Putamen (tissue), 1 donor: ENCODE results near the gene MYO9B.

Experiments used
- DNase-seq: peaks from one replicate; pipeline ENCODE4 v3.0.0-alpha.2; 2016; ENCODE audit warnings: low spot score

Gene MYO9B

DNA sequence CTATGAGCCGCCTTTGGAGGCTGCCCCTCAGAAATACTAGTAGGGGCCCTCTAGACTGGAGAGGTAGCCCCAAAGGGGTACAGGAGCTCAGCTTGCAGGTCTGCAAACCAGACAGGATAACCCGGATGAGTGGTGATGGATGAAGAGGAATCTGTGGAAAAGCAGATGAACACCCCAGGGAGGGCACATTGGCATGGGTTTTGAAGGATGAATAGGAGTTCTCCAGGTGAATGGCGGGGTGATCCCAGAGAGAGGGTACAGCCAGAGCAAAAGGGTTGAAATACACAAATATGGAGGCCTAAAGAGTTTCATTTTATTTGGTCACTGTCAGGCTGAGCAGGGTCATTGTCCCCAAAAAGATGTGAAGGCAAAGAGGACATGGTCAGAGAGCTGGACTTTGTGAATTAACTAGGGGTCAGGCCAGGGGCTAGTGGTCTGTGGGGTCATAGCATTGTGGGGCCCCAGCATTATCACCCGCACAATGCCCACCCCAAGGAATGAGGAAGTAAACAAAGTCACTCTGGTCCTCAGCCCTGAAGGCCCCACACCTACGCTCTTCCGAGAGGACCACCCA lies 165.3 kb downstream of the MYO9B start:
- no peak for DNase-seq

DNA sequence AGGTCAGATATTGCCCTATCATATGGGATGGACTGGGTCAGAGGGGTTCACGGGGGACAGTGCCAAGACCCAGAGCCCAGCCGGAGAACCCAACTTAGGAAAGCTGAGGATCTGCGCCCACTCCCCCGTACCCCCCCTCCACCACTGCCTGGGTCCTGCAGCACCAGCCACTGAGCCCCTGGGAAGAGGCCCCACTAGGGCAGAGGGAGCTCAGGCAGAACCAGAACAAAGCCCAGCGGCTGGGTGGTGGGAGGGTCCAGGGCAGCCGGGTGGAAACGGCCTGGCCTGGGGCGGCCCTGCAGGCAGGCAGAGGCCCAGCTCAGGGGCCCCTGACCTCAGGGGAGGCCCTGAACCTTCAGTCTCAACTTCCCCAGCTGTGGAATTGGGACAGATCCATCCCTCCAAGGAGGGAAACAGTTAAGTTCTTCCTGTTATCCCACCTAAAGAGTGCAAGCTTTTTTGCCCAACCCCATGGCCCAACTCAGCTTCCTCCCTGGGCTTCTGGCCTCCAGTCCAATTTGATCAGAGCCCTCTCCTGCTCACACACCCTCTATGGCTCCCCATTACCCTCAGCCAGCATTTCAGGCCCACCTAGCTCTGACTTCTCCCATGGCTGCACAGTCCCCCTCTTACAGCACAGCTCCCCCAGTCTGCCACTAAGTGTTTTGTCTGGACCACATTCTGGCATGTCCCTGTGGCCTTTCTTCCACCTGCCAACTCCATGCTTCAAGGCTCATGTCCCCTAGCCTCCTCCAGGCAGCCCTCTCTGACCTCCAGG lies 167.0 kb downstream of the MYO9B start:
- DNase-seq = no peak

DNA sequence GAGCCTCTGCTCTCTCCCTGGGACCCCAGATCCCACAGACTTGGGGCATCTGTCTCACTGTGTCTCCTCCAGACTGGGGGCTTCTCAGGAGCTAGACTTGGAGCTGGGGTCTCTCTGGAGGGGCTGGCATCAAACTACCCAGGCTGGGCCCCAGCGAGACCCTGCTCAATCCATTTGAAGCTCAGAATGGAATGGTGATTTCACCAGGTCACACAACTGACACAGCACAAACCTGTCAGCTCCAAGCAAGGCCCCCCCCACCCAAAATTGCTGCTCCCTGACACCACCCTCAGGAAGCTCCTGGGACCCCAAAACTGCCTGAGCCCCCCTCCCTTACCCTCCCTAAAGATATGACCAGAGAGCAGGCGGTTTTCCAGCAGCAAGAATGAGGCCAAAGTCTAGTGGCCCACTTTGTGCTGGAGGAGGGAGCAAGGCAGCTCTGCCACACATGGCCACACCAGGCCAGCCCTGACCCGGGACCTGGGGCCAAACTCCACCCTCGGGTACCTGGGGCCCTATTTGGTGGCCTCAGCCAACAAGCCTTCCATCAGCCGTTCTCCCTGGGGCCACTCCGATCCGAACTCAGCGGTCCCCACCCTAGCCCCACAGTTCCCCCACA lies 167.7 kb downstream of the MYO9B start:
- no peak for DNase-seq

DNA sequence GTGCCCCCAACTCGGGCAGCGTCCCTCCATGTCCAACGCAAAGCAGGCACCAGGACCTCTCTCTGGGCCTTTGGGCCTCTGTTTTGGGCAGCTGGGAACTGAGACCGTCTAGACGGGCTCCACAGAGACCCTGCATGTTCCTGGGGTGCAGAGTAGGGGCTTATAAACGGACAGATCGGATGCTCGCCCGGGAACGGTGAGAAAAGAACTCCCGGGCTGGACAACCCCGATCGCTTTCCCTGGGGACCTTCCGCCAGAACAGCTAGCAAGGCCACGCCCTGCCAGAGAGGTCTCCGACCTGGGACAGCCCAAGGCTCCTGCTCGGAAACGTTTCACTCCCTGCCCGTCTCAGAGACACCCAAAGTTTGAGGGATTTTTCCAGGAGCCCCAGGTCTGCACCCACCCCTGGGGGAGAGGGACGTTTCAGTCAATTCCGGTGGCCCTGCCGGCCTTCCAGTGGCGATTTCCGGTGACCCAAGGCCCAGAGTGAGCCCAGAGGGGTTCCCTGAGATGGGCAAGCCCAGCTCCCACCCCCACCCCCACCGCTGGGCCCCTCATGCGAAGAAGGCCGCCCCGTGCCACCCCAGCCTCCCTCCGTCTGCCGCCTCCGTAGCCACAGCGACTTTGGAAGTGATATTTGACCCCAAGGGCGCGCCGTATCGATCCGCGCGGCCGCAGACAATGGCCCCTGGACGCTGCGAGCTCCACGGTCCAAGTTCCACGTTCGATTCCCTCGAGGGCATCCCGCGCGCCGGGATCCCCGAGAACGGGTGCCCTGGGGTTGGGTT lies 168.4 kb downstream of the MYO9B start:
- DNase-seq = no peak

DNA sequence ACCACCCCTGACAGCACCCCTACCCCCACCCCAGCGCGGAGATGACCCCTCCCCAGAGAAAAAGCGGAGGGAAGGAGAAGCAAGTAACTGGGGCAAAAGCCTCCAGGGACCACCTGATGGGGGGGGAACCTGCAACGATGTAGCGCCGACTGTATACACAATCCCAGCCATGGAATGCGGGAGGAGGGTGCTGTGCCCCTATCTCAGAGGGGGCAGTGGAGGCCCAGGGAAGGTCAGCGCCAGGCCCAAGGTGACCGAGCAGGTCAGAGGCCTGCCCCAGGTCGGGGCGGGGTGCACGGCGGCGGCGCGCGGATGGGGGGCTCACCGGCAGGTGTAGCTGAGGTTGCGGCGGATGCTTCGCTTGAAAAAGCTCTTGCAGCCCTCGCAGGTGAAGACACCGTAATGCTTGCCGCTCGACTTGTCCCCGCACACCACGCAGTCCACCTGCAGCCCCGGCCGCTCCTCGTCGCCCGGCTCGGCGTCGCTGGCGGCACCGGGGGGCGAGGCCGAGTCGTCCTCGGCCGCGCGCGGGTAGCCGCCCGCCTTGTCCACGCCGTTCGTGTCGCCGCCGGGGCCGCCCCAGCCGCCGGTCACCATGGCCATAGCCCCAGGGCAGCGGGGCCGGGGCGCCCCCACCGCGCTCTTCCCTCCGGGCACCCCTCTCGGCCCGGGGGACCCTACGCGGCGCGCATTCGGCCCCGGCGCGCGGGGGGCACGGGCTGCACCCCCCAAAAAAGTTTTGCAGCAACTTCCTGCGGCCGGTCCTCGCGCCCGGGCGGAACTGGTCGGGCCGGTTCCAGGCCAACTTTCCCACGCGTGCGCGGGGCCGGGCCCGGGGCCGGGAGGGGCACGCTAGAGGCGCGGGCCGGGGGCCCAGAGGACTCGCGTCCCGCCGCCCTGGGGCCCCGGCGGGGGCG lies 169.3 kb downstream of the MYO9B start:
- no peak for DNase-seq

DNA sequence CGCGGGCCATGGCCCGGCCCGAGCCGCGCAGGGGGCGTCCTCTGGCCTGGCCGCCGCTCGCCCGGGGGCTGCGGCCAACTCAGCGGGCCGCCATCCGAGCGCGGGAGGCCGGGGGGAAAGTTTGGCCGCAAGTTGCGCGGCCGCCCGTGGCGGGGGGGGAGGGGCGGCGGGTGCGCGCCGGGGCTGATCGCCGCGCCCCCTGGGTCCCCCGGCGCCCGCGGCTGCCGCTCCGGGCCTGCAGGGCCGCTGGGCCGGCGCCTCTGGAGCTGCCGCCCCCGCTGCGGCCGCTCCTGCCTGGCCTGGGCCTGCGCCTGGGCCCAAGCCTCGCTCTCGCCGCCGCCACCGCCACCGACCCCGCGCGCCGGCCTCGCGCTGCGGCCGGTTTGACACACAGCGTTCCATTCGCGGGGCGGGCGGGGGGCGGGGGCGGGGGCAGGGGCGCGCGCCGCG lies 170.0 kb downstream of the MYO9B start, which contains the start of gene NR2F6:
TSS of gene NR2F6 (minus strand) at position 385 of the 450 bp plus-strand sequence. CDS start 699 bp downstream, outside the sequence.
- DNase-seq = no peak

DNA sequence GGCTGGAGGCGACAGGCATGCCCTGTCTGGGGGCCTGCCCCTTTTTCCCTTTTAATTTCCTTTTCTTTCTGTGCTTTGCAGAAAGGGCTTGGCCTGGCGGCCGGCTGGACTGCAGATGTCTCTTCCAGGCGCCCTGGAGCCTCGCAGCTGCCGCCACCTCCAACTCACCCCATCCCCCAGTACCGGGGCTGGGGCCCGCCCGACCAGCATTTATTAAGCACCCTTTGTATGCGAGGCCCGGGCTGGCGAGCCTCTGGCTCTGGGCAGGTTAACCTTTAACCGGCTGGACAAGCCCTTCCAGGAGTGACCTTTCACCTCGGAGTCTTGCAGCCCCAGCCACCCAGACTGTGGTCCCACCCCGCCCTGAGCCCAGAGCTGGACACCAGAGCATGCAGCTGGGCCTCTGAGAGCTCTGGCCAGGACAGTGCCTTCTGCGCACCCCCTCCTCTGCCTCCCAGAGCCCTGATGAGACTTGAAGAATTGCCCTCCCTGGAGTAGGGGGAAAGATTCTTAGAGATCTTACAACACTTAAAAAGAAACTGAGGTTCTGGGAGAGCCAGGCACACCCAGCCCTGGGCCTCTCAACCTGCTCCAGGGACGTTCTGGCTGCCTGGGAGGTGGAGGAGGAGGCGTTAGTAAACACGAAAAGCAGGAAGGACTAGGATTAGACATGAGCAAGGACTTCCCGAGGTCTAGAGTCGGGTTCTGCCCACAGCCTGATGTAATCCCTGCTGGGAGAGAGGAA lies 171.3 kb downstream of the MYO9B start:
- no peak for DNase-seq

DNA sequence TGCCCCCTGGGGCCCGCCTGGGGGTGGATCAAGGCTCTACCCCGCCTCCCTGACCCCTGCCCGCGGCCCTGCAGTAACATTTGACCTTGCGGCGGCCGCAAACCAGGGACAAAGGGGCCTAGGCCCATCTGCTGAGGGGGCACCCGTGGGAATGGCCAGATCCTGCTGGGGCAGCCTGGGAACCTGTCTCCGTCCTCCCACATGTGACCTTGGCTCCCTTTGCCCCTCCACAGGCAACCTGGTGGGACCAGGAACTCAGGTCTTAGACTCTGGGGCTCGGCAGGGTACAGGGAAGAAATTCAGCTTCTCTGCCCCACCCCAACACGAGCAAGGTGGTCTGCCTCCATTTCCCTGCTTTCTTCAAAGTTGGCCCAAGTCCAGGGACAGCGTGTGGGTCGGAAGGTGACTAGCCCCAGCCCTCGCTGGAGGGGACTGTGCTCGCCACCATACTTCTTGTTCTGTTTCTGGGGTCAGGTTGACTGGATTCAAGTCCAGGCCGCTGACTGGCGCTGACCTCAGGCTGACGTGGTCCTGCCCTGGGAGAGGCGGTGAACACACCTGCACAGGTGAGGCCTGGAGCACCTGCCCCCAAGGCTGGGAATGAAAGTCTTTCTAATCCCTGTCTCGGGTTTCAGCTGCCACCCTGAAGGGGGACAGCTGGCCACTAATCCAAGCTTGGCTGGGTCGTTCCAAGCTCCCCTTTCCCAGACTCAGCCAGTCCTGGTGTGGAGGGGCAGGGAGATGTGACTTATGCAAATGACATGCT lies 172.6 kb downstream of the MYO9B start:
- DNase-seq = no peak

DNA sequence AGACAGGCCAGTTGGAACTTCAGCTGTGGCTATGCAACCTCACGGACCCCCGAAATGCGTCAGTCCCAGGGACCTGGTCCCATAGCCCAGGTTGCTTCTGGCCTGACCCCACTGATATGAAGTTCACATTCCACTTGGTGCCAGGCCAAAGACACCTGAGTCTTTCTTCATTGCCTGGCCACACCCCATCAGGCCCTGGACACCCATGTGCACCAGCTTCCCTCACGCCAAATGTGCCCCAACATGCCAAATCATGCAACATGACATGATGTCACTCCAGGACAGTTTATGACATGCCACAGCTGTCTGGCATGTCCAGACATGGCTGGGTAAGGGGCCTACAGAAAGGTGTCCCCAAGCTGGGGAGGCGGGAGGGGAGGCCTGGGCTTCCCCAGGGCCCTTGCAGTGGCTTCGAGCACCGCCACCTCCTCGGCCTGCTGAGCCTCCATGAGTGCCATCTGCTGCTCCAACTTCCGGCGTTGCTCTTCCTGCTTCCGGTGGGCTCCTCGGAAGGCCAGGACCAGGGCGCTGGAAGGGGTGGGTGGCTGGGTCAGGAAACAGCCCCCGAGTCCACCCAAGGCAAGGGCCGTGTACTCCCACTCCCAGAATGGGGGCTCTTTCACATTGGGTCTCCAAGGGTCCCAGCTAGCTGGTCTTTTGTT lies 174.4 kb downstream of the MYO9B start:
- no peak for DNase-seq

DNA sequence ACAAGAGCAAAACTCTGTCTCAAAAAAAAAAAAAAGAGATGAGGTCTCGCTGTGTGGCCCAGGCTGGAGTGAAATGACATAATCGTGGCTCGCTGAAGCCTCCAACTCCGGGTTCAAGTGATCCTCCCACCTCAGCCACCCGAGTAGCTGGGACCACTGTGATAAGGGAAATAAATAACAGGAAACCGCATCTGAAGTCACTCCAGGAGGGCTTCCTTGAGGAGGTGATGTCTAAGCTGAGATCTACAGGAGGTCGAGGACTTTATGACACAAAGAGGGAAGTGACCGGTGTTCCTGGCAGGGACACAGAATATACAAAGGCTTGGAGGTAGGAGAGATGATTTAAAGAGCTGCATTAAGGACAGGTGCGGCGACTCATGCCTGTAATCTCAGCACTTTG lies 179.1 kb downstream of the MYO9B start:
- DNase-seq = no peak

DNA sequence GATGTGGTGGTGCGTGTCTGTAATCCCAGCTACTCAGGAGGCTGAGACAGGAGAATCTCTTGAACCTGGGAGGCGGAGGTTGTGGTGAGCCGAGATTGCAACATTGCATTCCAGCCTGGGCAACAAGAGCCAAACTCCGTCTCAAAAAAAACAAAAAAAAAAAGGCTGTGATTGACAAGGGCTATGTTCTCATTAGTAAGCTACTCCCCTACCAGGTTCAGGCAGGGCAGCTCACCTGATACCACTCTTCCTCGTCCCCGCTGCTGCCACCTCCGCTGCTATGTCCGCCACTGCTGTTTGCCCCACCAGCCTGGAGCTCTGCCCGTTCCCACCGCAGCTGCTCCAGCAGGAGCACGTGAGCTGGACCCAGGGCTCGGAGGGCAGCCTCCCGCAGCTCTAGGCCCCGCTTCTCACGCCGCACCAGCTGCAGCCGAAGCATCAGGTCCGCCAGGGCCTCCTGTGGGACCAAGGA lies 179.6 kb downstream of the MYO9B start:
- no peak for DNase-seq

DNA sequence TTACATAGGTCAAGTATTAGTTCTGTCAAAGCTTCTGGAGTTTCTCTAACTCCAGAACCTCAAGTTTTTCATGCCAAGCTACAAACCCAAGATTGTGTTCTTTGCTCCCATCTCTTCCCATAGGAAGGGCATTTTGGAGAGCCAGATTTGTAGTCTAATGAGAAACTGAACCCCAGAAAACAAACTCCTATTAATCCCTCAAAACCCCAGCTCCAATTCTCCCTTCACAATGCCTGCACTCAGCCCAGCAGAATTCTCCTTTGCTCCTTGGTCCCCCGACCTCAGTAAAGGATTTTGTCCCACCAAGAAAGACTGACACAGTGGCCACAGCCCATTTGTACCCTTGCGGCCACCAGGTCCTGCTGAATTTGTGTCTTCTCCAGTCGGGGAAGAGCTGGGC lies 180.6 kb downstream of the MYO9B start:
- DNase-seq = no peak

DNA sequence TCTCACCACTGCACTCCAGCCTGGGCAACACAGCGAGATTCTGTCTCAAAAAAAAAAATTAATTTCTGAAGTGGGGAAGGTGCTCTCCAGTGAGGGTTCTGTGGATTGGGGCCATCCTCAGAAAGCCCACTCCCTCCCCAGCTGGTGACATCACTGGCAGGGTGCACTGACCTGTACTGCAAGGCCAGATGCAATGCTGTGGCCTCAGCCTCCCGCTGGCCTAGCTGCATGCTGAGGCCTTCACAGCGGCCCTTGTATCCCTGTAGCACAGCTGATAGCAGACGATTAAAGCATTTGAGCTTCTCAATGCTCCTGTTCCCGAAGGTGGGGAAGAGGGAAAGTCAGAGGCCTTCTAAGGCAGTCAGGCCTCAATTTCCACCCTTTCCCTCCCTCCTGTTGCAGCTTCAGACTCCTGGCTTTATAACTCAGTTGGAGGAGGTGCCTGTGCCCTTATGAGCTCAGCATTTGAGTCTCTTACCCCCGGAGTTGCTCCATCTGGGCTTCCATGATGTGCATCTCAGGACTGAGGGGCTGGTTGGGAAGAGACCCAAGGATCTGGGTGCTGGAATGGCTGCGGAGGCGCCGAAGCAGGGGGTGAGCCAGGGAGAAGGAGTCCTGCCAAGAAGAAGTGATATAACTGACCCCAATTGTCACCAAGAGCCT lies 183.7 kb downstream of the MYO9B start:
- DNase-seq = no peak

DNA sequence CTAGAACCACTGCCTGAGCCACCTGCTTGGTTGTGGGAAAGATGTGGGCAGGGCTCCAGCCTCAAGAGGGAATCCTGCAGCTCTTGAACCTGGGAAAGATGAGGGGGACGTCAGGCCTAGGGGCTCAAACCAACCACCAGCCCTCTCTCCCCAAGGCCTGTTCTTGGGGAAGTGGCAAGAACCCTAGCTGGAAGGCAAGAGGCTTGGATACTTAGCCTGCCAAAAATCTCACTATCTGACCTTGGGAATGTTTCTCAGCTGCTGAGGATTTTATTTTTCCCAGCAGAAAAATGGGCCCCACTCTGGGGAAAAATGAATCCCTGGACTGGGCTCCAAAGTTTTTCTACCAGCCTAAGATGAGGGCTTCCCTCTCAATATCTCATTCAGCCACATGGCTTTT lies 184.4 kb downstream of the MYO9B start:
- DNase-seq = no peak

DNA sequence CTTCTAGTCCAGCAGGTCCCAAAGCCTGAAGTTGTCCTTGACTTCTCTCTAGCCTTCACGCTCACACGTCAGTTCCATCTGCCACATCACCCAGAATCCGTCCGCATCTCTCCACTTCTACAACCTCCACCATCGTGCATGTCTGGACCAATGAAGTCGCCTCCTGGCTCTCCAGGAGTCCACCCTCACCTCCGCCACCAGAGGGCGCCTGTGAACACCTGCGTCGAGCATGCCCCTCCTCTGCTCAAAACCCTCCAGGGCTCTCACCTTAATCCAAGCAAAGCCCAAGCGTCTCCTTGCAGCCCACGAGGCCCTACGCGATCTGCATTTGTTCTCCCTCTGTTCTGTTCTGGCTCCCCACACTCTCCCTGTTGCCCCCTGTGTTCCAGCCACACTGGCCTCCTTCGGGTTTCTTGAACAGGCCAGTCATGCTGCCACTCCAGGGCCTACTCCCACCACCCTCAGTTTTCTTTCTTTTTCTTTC lies 185.3 kb downstream of the MYO9B start:
- no peak for DNase-seq

DNA sequence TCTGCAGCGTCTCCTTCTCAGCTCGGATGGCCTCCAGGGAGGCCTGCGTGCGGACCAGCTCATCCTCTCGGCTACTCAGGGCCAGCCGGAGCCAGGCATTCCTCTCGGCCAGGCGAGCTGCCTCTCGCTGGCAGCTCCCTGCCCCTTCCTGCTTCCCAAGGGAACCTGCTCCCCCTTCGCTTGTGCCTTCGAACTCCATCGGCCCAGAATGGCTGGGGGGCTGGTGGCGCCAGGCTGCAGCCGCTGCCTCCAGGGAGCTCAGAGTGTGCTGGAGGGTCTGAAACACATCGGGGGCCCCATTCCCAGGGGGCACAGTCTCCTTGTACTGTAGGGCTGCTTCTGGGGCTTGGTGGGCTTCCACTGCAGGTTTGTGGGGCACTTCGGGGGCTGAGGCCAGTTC lies 187.0 kb downstream of the MYO9B start:
- no peak for DNase-seq
